Placental epithelial cell (primary cell): ENCODE results near the gene ITGA1. TPM values are rescaled to one million over a fixed set of nuclear protein-coding genes. Genes with fewer than 3 reads are reported as not detected.

Experiments used
- small RNA-seq: library from RNA; depleted of rRNA; stranded (forward); fragments of <200 nt; gene quantifications from one replicate; pipeline ENCODE3, GENCODE V24; 2012
- total RNA-seq: library from RNA; depleted of rRNA; stranded (reverse); fragments of >200 nt; gene quantifications from 2 replicates; pipeline ENCODE4 v1.2.3, GENCODE V29; 2012

ITGA1 gene
- 5.3 and 7.1 TPM in 2 replicates for total RNA-seq

DNA sequence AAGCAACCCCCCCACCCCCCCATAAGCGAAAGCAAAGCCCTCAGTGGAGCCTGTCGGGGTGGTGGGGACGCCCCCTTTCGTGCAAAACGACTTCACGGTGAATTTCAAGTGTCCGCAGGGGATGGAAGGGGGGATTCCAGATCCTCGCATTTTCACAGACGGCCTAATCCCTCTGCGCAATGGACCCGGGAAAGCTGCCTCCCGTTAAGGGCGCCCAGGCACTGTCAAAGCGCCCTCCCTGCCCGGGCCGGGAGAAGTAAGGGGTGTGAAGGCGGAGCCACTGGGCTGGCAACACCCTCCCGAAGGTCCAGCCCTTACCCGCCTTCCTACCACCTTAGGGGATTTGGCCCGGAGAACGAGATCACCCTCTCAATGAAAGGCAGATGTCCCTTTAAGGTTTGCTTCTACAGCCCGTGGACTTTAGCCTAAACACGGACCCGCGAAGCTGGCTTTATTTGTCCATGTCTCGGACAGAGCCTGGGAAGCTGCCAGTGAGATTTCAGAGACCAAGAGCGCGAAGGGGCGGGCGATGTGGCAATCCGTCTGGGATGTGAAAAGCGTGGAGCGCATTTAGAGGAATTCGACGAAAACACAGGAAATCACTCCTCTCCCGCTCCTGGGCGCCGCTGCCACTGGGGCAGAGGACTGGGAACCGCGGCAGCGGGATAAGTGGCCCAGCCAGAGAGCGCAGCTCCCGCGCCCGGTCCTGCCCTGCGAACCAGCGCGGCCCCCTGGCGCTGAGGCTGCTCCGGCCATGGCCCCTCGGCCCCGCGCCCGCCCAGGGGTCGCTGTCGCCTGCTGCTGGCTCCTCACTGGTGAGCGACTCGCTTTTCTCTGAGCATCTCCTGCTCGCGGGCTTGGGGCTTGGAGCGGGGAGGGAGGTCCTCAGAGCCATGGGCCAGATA, at the start of gene ITGA1, which contains the start of gene PELO:
Gene ITGA1 (plus strand): TSS at position 317 of the 905 bp plus-strand sequence. CDS start 438 bp downstream, at position 755.
Gene PELO (plus strand): TSS at position 317 of the 905 bp plus-strand sequence. CDS start 12,479 bp downstream, outside the sequence.

DNA sequence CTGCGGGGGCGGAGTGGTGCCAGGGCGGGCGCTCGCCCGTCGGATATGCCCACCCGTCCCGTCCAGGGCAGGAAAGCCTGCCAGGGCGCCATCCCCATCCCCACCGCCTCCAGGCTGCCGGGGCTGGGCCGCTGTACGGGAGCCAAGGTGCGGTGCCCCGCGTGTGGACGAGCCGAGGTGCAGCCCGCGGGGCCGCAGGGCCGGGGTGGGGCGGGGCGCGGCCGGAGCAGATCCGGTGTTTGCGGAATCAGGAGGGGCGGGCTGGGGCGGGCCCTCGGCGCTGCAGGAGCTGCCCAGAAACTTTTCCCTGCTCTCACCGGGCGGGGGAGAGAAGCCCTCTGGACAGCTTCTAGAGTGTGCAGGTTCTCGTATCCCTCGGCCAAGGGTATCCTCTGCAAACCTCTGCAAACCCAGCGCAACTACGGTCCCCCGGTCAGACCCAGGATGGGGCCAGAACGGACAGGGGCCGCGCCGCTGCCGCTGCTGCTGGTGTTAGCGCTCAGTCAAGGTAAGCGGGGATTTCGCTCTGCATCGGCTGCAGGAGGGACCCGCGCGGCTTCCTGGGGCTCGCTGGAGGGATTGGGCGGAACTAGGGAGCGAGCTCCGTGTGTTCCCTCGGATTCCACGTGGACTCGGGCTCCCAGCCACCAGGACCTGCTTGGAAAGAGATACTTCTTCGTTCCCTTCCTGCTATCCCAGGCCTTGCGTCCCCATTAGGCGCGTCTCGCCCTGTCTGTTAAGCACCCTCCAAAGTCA, 201.5 kb downstream of the ITGA1 start, which contains the start of gene ITGA2:
Gene ITGA2 (plus strand): TSS at position 328 of the 756 bp plus-strand sequence. CDS start 117 bp downstream, at position 445.

Small RNA genes lying within 50 kb of the gene (small RNA-seq; reads per million reads assigned to genes)
- gene B3GNTL1P1 = not detected

Other genes with a start within 250 kb of the ITGA1 start
- 18.1 and 21.9 TPM in 2 replicates for gene PELO, start within 50 bp of the ITGA1 start, total RNA-seq
- 3.5 and 39.6 TPM in 2 replicates for gene ITGA2, start 201.4 kb downstream of the ITGA1 start, total RNA-seq